ENCODE data around the gene ADAMTS2.

Gene ADAMTS2

DNA sequence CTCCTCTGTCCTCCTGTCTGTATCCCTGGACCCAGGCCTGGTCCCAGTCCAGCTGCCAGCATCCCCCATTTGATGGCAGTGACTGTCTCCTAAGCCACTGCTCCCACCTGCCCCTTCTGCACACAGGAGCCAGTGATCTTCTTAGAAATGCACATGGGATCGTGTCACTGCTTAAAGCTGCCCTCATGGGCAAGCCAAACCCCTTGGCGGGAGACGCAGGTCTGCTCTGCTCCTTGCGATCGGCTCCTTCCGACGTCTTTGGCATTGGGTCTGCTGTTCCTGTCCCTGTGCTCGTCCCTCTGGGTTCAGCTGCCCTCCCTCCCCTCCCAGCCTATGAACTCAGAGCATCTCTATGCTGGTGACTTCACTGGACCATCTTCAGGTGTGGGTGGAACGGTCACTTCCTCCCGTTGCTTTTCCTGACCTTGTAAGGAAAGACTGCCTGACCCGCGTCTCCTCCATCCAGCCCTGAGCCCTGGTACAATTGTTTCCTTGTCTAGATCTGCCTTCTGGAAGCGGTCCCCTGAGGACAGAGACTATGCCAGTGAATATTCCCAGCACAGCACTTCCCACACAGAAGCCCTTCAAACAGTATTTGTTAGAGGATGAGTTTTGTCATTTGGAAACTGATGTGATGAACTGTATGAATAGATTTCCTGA is 168.6 kb downstream of the ADAMTS2 start:
- DNase-seq (ENCODE audit: low spot score): no peak

- no peak for DNase-seq (ENCODE audit: low spot score)
These were observed 169.1 kb downstream of the ADAMTS2 start for GRCh38 chr5:179176166-179176565.

- DNase-seq (ENCODE audit: low spot score): no peak
These were observed 173.2 kb downstream of the ADAMTS2 start for GRCh38 chr5:179171816-179172745.

DNA sequence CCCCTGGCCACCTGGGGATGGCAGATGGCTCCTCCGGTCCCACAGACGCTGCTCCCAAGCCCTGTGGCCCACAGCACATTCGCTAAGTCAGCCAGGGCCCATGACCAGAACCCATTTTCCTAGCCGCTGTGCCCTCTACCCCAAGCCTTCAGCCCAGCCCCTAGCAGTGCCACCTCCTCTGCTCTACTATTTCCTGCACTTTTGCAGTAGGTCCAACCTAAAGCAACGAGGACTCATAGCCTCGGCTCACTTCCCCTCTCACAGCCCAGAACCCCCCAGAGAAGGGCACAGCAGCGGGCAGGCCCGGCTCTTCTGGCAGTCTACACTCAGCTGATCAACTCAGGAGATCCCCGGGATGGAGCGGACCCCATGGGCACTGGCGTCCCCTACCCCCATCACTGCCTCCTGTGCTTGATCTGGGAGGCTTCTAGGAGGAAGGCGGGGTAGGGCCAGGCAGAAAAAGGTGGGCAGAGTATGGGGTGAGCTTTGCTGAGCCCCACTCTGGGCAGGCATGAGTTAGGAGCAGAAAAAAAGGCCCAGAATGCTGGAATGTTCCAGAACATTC is 173.9 kb downstream of the ADAMTS2 start:
- no peak for DNase-seq (ENCODE audit: low spot score)

- no peak for DNase-seq (ENCODE audit: low spot score)
These were observed 174.7 kb downstream of the ADAMTS2 start for GRCh38 chr5:179170606-179171005.

GRCh38 chr5:179169836-179170235 is 175.4 kb downstream of the ADAMTS2 start:
- no peak for DNase-seq (ENCODE audit: low spot score)

DNA sequence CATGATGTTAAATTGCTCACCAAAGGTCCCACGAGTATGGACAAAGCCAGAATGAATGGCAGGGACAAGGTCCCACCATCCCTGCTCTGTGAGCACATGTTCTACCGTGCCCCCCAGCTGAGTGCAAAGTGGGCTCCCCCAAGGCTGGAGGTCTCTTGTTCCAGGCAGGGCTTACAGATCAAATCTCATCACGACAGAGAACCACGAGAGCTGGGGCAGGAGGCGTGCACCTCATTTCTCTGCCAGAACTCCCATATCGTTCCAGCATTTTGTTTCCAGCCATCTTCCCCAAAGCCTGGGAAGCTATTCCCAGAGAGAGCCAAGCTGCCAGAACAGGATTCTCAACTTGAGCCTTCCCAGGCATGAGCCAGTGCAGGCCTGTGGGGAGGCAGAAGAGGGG is 176.6 kb downstream of the ADAMTS2 start:
- DNase-seq (ENCODE audit: low spot score): no peak

- DNase-seq (ENCODE audit: low spot score): no peak
These were observed 177.3 kb downstream of the ADAMTS2 start for GRCh38 chr5:179167871-179168451.

DNA sequence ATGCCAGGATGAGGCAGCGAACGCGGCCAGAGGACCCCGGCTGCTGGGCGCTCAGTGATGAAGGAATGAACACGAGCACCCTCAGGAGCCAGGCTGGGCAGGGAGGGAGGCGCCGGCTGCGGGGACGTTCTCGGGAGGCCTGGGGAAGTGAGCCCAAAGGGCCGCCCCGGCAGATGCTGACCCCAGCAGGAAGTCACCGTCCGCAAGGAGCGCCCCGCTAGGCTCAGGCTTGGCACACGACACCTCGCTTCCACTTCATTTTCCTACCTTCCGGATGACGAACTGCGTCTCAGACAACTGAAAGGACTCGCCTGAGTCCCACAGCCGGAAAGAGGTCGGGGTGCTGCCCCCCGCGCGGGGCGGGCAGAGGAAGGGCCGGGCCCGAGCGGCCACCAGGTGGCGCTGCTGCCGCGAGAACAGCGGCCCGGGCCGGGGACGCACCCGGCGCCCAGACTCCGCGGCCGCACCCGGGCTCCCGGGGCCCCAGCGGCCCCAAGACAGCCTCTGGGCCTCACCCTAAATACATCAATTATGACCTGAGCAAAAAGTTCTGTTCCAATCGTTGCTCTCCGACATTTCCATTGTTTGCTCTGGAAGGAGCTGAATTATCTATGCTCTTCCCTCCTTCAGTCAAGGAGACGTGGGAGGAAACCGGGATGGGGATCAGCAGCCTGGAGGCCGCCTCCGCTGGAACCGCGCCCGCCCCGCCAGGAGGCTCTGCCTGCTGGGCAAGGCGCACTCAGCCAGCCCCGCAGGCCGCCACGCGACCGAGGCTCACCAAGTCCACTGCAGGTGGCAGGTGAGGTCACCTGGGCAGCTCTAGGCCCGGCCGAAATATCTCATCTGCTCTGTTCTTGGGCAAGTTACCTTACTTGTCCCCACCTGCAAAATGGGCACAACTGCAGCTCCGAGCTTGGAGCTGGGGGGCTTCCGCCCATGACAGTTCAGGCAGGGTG is 178.1 kb downstream of the ADAMTS2 start:
- DNase-seq (ENCODE audit: low spot score): peak; percentile 28

DNA sequence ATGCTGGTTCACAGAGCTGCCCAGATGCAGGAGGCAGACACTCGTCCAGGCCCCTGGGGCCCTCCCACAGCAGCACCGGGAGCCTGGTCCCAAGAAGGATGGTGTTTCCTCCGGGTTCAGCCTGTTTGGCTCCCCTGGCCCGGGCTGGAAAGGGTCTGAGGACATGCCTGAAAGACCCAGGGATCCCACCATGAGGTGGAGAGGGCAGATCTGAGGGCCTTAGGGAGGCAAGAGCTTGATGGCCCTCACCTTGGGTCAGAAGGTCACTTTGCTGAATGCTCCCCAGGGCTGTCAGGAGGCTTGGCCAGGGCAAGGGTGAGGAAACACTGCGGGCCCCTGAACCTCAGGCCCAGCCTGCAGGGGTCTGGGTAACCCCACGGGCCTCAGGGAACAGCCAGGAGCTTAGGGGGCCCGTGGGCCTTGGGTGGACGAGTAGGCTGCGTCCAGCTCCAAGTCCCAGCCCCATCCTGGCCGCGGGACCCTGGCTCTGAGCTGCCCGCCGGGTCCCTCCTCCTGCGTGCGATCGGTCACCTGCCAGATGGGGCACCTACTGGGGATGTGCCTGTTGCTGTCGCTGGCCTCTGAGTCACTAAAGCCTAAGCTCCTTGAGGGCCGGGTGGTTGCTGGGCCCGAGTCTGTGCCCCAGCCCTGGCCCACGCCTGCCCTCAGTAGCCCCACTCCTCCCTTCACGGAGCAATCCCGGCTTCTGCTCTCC is 178.9 kb downstream of the ADAMTS2 start:
- DNase-seq (ENCODE audit: low spot score): no peak

DNA sequence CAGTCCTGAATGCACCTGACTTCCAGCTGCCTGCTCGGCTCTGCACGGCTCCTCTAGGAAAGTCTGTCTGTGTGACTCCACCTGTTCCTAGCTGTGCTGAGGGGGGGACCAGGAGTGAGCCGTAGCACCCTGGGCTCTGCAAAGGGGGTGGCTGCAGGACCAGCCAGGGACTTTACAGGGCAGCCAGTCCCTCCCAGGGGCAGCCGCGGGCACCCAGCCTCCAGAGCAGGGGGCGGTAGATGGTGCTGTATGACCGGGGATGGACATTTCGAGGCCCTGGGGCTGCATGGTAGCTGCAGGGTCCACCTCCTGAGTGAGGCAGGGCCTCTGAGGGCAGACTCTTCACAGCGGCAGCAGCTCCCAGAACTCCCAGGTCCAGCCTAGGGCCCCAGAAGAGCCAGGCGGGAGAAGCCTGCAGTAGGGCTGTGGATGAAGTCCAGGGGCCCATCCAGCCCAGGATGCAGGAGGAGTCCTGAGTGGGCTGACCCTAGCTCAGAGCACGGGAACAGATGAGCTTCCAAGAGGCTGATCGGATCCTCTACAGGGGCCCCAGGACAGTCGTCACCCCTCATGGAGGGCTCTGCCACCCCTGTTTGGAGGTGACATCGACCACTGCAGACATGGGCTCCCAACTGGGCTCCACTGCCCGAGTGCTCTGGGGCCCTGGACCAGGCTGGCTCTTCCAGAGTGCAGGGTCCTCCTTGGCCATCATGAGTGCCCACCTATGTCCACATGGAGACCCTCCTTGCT is 179.7 kb downstream of the ADAMTS2 start:
- no peak for DNase-seq (ENCODE audit: low spot score)

DNA sequence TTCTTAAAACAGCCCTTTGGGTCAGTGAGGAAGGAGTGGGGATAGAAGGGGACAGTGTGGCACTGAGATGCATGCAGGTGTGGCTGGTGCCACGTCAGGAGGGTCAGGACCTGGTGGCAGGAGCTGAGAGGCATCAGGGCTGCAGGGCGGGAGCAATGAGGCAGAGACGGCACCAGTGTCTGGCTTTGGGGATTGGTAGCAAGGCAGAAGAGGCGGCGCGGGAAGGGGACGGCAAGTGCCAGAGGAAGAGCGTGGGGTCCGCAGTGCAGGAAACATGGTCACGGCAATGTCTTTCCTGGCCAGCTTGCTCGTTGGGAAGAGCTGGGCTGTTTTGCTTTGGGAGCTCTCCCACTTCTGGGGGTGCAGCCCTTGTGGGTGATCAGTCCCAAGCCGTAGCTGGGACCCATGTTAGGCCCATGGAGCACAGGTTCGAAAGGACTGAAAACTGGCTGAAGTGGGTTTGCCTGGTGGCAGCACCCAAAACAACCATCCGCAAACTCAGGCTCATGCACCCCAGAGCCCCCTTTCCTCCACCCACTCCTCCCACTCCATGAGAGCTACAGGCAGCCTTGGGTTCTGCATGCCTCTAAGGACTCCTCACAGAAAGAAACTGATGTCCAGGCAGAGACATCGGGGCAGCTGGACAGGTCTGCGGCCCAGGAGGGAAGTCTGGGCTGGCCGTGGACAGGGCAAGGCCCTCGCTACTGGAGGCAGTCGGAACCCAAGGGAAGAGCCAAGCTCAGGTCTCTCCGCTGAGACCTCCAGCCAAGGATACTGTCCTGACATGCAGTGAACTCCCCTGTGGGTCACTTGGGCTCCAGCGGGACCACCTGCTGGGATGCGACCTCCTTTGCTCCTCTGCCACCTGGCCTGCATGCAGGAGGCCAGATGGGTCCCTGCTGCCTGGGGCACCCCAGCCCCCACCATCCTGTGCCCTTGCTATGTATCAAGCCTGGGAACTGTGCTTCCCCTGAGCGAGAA is 180.6 kb downstream of the ADAMTS2 start:
- DNase-seq (ENCODE audit: low spot score): no peak

DNA sequence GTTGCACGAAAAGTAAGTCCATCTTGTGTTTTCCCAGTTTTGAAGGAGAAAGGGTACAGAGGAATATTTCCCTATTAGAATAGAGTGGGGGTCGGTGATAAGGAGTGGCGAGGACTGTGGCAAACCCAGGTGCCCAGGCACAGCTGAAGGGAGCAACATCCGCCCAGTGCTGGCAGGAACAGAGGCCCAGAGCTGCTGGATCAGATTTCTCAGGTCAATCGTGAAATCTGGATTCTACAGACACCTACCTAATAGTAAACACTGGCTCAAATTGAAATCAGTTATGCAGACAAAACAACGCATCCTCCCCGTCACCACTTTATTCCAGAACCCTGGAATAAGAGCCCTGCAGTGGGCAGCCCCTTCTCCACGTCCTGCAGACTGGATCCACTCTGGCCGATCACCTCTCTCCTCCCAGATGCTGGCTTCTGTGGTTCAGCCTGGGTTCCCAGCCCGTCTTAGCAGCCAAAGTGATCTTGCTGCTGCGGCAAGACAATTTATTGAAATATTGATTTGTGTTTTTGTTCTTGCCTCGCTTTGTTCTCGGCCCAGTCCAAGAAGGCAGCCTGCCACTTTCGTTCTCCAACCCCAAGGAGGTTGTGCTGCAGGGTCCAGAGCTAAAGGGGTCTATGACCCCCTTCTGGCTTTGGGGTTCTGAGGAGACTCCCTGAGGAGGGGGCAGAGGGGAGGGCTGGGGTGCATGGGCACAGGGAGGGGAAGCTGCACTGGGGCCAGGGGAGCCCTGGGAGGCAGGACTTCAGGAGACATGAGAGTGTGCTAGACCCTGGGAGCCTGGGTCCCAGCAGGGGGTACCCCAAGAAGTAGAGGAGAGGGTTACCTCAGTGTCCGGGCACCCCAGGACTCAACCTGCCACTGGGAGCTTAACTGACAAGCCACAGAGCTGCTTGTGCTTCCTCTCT is 181.8 kb downstream of the ADAMTS2 start:
- no peak for DNase-seq (ENCODE audit: low spot score)

DNA sequence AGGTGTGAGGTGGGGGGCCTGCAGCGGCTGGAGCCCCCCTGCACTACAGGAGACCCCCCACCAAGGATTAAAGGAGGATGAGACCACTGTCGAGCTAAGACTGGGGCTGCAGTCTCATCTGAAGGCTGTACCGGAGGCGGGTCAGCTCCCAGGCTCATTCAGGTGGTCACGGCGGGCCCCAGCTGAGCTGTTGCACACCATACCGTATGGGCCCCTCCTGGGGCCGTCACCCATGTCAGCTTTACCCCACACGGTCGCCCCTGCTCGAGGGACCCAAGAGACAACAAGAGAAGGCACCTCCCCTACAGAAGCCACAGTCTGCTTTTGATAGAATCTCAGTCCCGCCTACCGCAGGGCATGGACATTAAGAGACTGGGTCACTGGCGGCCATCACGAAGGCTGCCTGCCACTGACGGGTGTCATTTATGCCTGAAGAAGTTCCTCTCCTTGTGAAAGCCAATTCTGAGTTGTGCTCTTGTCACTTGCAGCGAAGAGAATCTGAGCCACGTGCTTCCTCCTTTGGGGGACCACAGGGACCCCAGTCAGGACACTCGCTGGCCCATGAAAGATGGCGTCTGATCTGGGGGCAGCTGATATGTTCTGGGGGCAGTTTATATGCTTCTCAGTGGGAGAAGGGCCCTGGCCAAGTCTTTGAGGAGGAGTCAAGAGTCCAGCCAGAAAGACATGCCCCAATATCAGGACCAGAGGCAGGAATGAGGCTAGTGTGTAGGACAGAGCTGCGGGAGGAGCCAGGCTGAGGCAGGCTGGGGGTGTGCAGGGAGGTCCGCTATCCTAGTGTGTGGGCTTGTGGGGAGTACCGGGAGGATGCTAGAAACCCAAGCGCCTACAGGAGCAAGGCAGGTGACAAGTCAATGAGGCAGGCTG is 182.7 kb downstream of the ADAMTS2 start:
- no peak for DNase-seq (ENCODE audit: low spot score)

- no peak for DNase-seq (ENCODE audit: low spot score)
These were observed 183.4 kb downstream of the ADAMTS2 start for GRCh38 chr5:179161901-179162300.

DNA sequence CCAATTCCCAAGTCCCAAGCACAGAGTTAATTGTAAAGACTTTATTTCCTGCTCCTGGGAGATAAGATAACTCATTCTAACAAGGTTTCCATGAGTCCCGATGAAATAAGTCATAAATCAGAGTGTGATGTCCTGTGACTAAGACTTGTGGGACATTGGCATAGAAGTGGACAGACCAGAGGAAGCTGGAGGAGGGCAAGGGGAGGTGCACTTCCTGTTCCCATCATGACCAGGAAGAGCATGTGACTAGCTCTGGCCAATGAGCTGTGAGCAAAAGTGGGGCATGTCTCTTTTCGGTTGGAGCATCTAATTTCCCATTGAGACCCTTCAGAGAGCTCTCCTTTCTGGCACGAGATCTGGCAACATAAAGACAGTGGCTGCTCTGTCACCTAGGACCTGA is 184.7 kb downstream of the ADAMTS2 start:
- no peak for DNase-seq (ENCODE audit: low spot score)

DNA sequence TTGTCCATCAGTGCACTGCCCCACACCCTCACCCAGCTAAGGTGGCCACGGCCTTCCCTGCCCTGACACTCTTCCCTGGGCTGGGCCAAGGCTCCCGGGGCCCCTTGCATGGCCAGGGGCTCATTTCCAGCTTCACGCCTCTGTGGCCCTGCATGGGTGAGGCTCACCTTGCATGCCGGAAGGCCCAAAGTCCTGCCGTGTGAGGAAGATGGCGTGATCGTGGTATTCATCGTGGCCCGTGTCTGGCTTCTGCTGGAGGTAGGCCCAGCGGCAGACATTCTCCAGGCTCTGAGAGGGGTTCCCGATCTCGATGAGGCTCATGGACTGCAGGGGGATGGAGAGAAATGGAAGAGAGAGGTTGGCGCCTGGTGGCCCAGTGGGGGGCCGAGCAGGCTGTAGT is 186.7 kb downstream of the ADAMTS2 start:
- no peak for DNase-seq (ENCODE audit: low spot score)

Data from hematopoietic multipotent progenitor cell treated with erythropoietin and hydrocortisone succinate and interleukin-3 and kit ligand, for 15 days (in vitro differentiated cells).